ENCODE data around the gene ZNF558.

The ZNF558 gene

GRCh38 chr19:8835446-8835845 is 3.3 kb upstream of the ZNF558 start:
- Histone ChIP-seq H4K8ac (ENCODE audit: low read depth, low read length) (no peak overlapping the region), H3K4me1 (ENCODE audit: control insufficient read depth, low read depth, low read length) (no peaks in the 10 kb centered on the region), H3K23ac (ENCODE audit: low read length) (no peak overlapping the region), H3K4ac (ENCODE audit: low read depth, low read length) (no peak overlapping the region), H2BK120ac (ENCODE audit: low read depth, low read length) (no peak overlapping the region), H3K79me1 (ENCODE audit: low read length) (no peaks in the 10 kb centered on the region), H2BK5ac (ENCODE audit: low read length) (no peak overlapping the region), H3K36me3 (ENCODE audit: control insufficient read depth, insufficient read depth, low read length) (no peaks in the 10 kb centered on the region), H2BK15ac (replicated peaks; ENCODE audit: low read depth) (no peak overlapping the region), H3K18ac (ENCODE audit: low read length) (no peak overlapping the region), H2AK5ac (ENCODE audit: low read length) (no peak overlapping the region), H3K27me3 (ENCODE audit: insufficient read depth, low read length, poor library complexity) (no peaks in the 10 kb centered on the region), H3K79me2 (ENCODE audit: control insufficient read depth, insufficient read depth, low read length) (no peaks in the 10 kb centered on the region), H4K5ac (ENCODE audit: low read length) (no peak overlapping the region), H3K56ac (ENCODE audit: low read length) (no peak overlapping the region), H3K4me3 (ENCODE audit: low read length) (no peak overlapping the region), H3K4me2 (ENCODE audit: low read length) (no peak overlapping the region), H3K27ac (ENCODE audit: low read depth, low read length) (no peak overlapping the region), H3K9ac (ENCODE audit: low read length) (no peak overlapping the region)
- no CpG with 5 or more reads among the region's 2 CpGs for WGBS (ENCODE audit: extremely low coverage, insufficient coverage, low lambda C conversion rate)
- DNase-seq = no peak

DNA sequence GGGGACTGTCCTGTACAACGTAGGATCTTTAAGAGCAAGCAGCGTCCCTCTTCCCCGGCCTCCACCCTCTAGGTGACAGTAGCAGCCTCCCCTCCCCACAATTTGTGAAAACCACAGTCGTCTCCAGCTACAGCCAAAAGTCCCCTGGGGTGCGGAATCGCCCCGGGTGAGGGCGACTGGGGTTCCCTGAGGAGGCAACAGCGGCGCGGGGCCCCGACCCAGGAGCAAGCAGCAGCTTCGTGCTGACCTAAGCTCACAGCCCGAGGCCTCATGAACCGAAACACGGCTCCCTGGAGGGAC is 322 bp downstream of the ZNF558 start:
- no peak overlapping the region for H4K5ac ChIP-seq (ENCODE audit: low read length)
- H3K27me3 ChIP-seq (ENCODE audit: insufficient read depth, low read length, poor library complexity) = no peaks in the 10 kb centered on the region
- H3K18ac ChIP-seq (ENCODE audit: low read length) = peak overlapping the region; percentile 10
- H3K36me3 ChIP-seq (ENCODE audit: control insufficient read depth, insufficient read depth, low read length) = no peaks in the 10 kb centered on the region
- peak overlapping the region; percentile 80 for H3K4me3 ChIP-seq (ENCODE audit: low read length)
- H3K79me1 ChIP-seq (ENCODE audit: low read length) = no peaks in the 10 kb centered on the region
- H2BK120ac ChIP-seq (ENCODE audit: low read depth, low read length) = no peak overlapping the region
- no peaks in the 10 kb centered on the region for H3K79me2 ChIP-seq (ENCODE audit: control insufficient read depth, insufficient read depth, low read length)
- no peaks in the 10 kb centered on the region for H3K4me1 ChIP-seq (ENCODE audit: control insufficient read depth, low read depth, low read length)
- WGBS (ENCODE audit: extremely low coverage, insufficient coverage, low lambda C conversion rate) = no CpG with 5 or more reads among the region's 16 CpGs
- peak overlapping the region; percentile 62 for H3K4me2 ChIP-seq (ENCODE audit: low read length)
- peak overlapping the region; percentile 89 for H3K56ac ChIP-seq (ENCODE audit: low read length)
- H3K9ac ChIP-seq (ENCODE audit: low read length) = peak overlapping the region; percentile 83
- H3K23ac ChIP-seq (ENCODE audit: low read length) = no peak overlapping the region
- H3K4ac ChIP-seq (ENCODE audit: low read depth, low read length) = no peak overlapping the region
- H2AK5ac ChIP-seq (ENCODE audit: low read length) = no peak overlapping the region
- no peak overlapping the region for H3K27ac ChIP-seq (ENCODE audit: low read depth, low read length)
- H2BK5ac ChIP-seq (ENCODE audit: low read length) = no peak overlapping the region
- DNase-seq = peak; percentile 44
- H2BK15ac ChIP-seq (replicated peaks; ENCODE audit: low read depth) = no peak overlapping the region
- H4K8ac ChIP-seq (ENCODE audit: low read depth, low read length) = no peak overlapping the region

- no peak overlapping the region for H3K27ac ChIP-seq (ENCODE audit: low read depth, low read length)
Observed at GRCh38 chr19:8831373-8831772, 731 bp downstream of the ZNF558 start.

GRCh38 chr19:8827277-8827676 is 4.8 kb downstream of the ZNF558 start:
- H2BK5ac ChIP-seq (ENCODE audit: low read length) = no peak overlapping the region

More at GRCh38 chr19:8831373-8831772, 731 bp downstream of the ZNF558 start:
- Histone ChIP-seq H3K4ac (ENCODE audit: low read depth, low read length) (no peak overlapping the region), H3K36me3 (ENCODE audit: control insufficient read depth, insufficient read depth, low read length) (no peaks in the 10 kb centered on the region), H3K4me1 (ENCODE audit: control insufficient read depth, low read depth, low read length) (no peaks in the 10 kb centered on the region), H4K5ac (ENCODE audit: low read length) (no peak overlapping the region), H3K27me3 (ENCODE audit: insufficient read depth, low read length, poor library complexity) (no peaks in the 10 kb centered on the region), H2AK5ac (ENCODE audit: low read length) (no peak overlapping the region), H4K8ac (ENCODE audit: low read depth, low read length) (no peak overlapping the region), H3K18ac (ENCODE audit: low read length) (no peak overlapping the region), H3K4me2 (ENCODE audit: low read length) (peak overlapping the region; percentile 62), H3K9ac (ENCODE audit: low read length) (peak overlapping the region; percentile 83), H2BK5ac (ENCODE audit: low read length) (no peak overlapping the region), H3K23ac (ENCODE audit: low read length) (no peak overlapping the region), H3K56ac (ENCODE audit: low read length) (no peak overlapping the region), H2BK15ac (replicated peaks; ENCODE audit: low read depth) (no peak overlapping the region), H3K79me1 (ENCODE audit: low read length) (no peaks in the 10 kb centered on the region), H2BK120ac (ENCODE audit: low read depth, low read length) (no peak overlapping the region), H3K79me2 (ENCODE audit: control insufficient read depth, insufficient read depth, low read length) (no peaks in the 10 kb centered on the region), H3K4me3 (ENCODE audit: low read length) (no peak overlapping the region)
- WGBS (ENCODE audit: extremely low coverage, insufficient coverage, low lambda C conversion rate) = no CpG with 5 or more reads among the region's 6 CpGs
- DNase-seq = no peak

GRCh38 chr19:8826371-8826770 is 5.7 kb downstream of the ZNF558 start:
- Histone ChIP-seq H4K5ac (ENCODE audit: low read length) (no peak overlapping the region), H3K9ac (ENCODE audit: low read length) (no peak overlapping the region), H3K56ac (ENCODE audit: low read length) (no peak overlapping the region), H3K18ac (ENCODE audit: low read length) (no peak overlapping the region), H3K4me1 (ENCODE audit: control insufficient read depth, low read depth, low read length) (no peaks in the 10 kb centered on the region), H3K27ac (ENCODE audit: low read depth, low read length) (no peak overlapping the region), H3K4ac (ENCODE audit: low read depth, low read length) (no peak overlapping the region), H3K79me2 (ENCODE audit: control insufficient read depth, insufficient read depth, low read length) (no peaks in the 10 kb centered on the region), H3K4me2 (ENCODE audit: low read length) (no peak overlapping the region), H2BK120ac (ENCODE audit: low read depth, low read length) (no peak overlapping the region), H3K23ac (ENCODE audit: low read length) (no peak overlapping the region), H3K27me3 (ENCODE audit: insufficient read depth, low read length, poor library complexity) (no peaks in the 10 kb centered on the region), H3K4me3 (ENCODE audit: low read length) (no peak overlapping the region), H2BK15ac (replicated peaks; ENCODE audit: low read depth) (no peak overlapping the region), H2BK5ac (ENCODE audit: low read length) (no peak overlapping the region), H2AK5ac (ENCODE audit: low read length) (no peak overlapping the region), H3K79me1 (ENCODE audit: low read length) (no peaks in the 10 kb centered on the region), H3K36me3 (ENCODE audit: control insufficient read depth, insufficient read depth, low read length) (peaks cover 11% of the 10 kb centered on the region), H4K8ac (ENCODE audit: low read depth, low read length) (no peak overlapping the region)
- no CpG with 5 or more reads among the region's 5 CpGs for WGBS (ENCODE audit: extremely low coverage, insufficient coverage, low lambda C conversion rate)
- DNase-seq = peak; percentile 2

More at GRCh38 chr19:8827277-8827676, 4.8 kb downstream of the ZNF558 start:
- Histone ChIP-seq H2BK15ac (replicated peaks; ENCODE audit: low read depth) (no peak overlapping the region), H2AK5ac (ENCODE audit: low read length) (no peak overlapping the region), H3K4me2 (ENCODE audit: low read length) (no peak overlapping the region), H3K56ac (ENCODE audit: low read length) (no peak overlapping the region), H2BK120ac (ENCODE audit: low read depth, low read length) (no peak overlapping the region), H3K23ac (ENCODE audit: low read length) (no peak overlapping the region), H3K18ac (ENCODE audit: low read length) (no peak overlapping the region), H4K5ac (ENCODE audit: low read length) (no peak overlapping the region), H4K8ac (ENCODE audit: low read depth, low read length) (no peak overlapping the region), H3K79me2 (ENCODE audit: control insufficient read depth, insufficient read depth, low read length) (no peaks in the 10 kb centered on the region), H3K27me3 (ENCODE audit: insufficient read depth, low read length, poor library complexity) (no peaks in the 10 kb centered on the region), H3K27ac (ENCODE audit: low read depth, low read length) (no peak overlapping the region), H3K79me1 (ENCODE audit: low read length) (no peaks in the 10 kb centered on the region), H3K9ac (ENCODE audit: low read length) (no peak overlapping the region), H3K36me3 (ENCODE audit: control insufficient read depth, insufficient read depth, low read length) (peaks cover 8% of the 10 kb centered on the region), H3K4me3 (ENCODE audit: low read length) (no peak overlapping the region), H3K4ac (ENCODE audit: low read depth, low read length) (no peak overlapping the region), H3K4me1 (ENCODE audit: control insufficient read depth, low read depth, low read length) (no peaks in the 10 kb centered on the region)
- no peak for DNase-seq

DNA sequence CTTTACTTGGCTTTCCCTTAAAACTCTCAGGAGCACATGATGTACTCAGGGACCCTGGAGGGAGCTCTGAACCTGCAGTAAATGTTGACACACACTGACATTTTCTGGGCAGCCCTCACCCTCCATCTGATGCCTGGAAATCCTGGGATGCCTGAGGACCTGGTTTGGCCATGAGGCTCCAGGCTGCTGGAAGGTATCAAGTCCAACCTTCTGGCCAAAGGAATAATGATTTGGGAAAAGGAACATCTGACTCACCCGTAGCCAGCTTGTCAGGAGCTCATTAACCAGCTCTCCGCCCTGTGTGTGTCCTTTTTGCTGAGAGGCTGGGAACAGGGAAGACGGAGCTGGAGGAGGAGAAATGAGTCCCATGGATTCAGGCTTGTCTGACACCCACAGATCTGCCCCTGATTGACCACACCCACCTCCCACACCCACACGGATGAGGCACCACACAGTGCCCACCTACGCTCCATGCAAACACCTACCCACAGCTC is 10.3 kb downstream of the ZNF558 start:
- Histone ChIP-seq H4K8ac (ENCODE audit: low read depth, low read length) (no peak overlapping the region), H3K23ac (ENCODE audit: low read length) (no peak overlapping the region), H3K79me2 (ENCODE audit: control insufficient read depth, insufficient read depth, low read length) (no peaks in the 10 kb centered on the region), H3K4me3 (ENCODE audit: low read length) (no peak overlapping the region), H3K4me2 (ENCODE audit: low read length) (no peak overlapping the region), H3K18ac (ENCODE audit: low read length) (no peak overlapping the region), H2BK15ac (replicated peaks; ENCODE audit: low read depth) (no peak overlapping the region), H3K79me1 (ENCODE audit: low read length) (no peaks in the 10 kb centered on the region), H3K4me1 (ENCODE audit: control insufficient read depth, low read depth, low read length) (no peaks in the 10 kb centered on the region), H3K56ac (ENCODE audit: low read length) (no peak overlapping the region), H3K4ac (ENCODE audit: low read depth, low read length) (no peak overlapping the region), H4K5ac (ENCODE audit: low read length) (no peak overlapping the region), H3K36me3 (ENCODE audit: control insufficient read depth, insufficient read depth, low read length) (peaks cover 13% of the 10 kb centered on the region), H3K9ac (ENCODE audit: low read length) (no peak overlapping the region), H2AK5ac (ENCODE audit: low read length) (no peak overlapping the region), H2BK120ac (ENCODE audit: low read depth, low read length) (no peak overlapping the region), H3K27ac (ENCODE audit: low read depth, low read length) (no peak overlapping the region), H2BK5ac (ENCODE audit: low read length) (no peak overlapping the region), H3K27me3 (ENCODE audit: insufficient read depth, low read length, poor library complexity) (no peaks in the 10 kb centered on the region)
- no CpG with 5 or more reads among the region's 5 CpGs for WGBS (ENCODE audit: extremely low coverage, insufficient coverage, low lambda C conversion rate)
- no peak for DNase-seq
